HUDEP-2 (cell line): ENCODE measurements around the gene TGM6.
A peak's percentile ranks its signal among the peaks of the same experiment; 100 is the strongest.
"Not testable (repeated sequence)": the region's sequence is repeated elsewhere in the genome, so short reads cannot be mapped to it uniquely, and the experiment has no call there.

Experiments
- DNase-seq, 76 experiments: peaks; one replicate each; lab custom pipeline; 2025; ENCODE audit not compliant: unreplicated experiment in 76 of 76; lab: John Stamatoyannopoulos, UW

TGM6 gene

DNA sequence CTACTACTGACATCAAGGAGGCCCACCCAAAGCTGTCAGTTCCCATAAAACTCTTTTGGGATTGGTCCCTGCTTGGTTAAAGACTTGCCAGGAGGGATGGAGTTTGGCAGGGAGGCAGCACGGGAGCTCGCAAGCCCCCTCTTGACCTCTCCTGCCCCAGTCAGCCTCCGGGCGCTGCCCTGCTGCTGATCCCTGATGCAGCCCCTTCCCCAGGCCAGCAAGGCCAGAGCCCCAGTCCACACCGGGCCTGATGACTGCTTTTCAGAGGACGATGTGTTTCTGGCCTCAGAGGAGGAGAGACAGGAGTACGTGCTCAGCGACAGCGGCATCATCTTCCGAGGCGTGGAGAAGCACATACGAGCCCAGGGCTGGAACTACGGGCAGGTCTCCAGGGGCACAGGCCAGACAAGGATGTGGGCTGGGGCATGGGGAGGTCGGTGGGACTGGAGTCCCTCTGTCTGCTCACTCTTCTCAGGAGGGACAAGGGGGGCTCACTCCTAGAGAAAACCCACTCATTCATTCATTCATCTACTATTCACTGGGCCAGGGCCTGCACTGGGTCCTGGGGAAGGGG lies 15.6 kb downstream of the TGM6 start:
- DNase-seq, result no peak

- DNase-seq, result no peak
These were observed 16.4 kb downstream of the TGM6 start for GRCh38 chr20:2397091-2397490.

- DNase-seq, result no peak
These were observed 17.0 kb downstream of the TGM6 start for GRCh38 chr20:2397595-2398145.

GRCh38 chr20:2398449-2398848 lies 17.7 kb downstream of the TGM6 start:
- DNase-seq, result no peak

DNA sequence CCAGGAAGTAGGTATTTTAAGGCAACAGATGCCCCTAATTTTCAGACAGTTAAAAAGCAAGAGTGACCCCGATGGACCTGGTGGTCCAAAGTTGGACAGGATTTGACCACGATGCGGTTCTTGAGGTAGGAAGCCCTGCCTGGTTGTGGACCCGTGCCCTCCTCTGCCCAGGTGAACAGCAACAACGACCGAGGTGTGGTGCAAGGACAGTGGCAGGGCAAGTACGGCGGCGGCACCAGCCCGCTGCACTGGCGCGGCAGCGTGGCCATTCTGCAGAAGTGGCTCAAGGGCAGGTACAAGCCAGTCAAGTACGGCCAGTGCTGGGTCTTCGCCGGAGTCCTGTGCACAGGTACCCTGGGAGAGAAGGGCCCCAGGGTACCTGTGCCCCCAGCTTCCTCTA lies 18.7 kb downstream of the TGM6 start:
- no peak for DNase-seq

DNA sequence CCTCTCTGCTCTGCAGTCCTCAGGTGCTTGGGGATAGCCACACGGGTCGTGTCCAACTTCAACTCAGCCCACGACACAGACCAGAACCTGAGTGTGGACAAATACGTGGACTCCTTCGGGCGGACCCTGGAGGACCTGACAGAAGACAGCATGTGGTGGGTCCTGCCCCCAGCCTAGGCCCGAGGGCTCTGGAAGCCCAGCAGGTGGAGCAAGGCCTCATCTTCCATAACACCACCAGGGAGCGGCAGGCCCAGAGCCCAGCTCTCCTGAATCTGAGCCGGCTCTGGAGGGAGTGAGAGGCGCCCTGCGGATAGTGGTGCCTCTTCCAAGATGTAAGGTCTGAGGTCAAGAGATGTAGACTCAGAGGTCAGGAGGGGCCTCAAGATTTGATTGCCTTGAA lies 19.6 kb downstream of the TGM6 start:
- peak in 1 of 76 experiments; percentile 1 for DNase-seq

DNA sequence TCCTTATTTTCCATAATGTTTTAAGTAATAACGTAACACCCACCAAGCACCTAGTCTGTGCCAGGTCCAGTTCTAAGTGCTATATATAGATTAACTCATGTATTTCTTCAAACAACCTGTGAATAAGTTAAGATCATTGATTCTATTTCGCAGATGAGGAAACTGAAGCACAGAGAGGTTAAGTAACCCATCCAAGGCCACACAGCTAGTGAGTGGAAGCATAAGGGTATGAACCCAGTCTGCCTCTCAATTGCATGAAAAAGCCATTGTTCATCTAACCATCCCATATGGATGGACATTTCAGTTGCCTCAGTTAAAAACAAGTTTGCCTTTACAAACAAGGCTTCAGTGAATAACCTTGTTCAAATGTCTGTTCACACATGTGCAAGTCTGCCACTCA lies 20.8 kb downstream of the TGM6 start:
- DNase-seq, result no peak

GRCh38 chr20:2402271-2402980 lies 21.7 kb downstream of the TGM6 start:
- DNase-seq, result peak in 3 of 76 experiments; percentile 6 to 14 (median 7)

DNA sequence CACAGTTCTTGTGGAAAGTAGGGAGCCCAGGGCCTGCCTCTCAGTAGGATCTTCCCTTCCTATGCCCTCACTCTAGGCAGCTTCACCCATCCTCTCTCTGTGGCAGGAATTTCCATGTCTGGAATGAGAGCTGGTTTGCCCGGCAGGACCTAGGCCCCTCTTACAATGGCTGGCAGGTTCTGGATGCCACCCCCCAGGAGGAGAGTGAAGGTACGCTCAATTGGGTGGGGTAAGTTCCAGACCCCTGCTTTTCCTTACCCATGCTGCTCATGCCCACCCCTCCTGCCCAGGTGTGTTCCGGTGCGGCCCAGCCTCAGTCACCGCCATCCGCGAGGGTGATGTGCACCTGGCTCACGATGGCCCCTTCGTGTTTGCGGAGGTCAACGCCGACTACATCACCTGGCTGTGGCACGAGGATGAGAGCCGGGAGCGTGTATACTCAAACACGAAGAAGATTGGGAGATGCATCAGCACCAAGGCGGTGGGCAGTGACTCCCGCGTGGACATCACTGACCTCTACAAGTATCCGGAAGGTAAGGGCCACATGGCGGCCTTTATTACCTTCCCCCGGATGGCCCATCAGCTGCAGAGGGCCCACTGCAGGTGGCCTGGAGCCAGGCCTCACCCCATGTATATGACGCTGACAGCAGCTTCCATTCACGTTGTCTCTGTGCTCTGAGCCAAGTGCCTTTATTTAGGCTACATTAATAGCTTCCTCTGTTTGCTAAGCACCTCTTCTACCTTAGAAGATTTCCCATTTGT lies 22.8 kb downstream of the TGM6 start:
- DNase-seq, result no peak

DNA sequence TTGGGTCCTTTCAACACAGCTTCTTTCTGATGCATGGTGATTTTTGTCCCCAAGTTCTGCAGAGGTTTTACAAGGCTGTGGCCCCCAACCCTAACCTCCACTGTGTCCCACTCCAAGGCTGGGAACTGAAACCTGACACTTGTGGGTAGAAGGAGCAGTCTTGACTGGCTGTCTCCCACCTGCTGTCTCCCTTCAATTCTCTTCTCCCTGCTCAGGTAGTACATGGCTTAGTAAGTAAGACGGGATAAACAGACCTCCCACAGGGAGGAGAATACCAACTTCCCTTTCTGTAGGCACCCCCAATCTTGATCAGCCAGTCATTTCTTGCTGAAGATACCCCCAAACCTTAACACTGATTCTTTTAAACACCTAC lies 25.0 kb downstream of the TGM6 start:
- no peak for DNase-seq

DNA sequence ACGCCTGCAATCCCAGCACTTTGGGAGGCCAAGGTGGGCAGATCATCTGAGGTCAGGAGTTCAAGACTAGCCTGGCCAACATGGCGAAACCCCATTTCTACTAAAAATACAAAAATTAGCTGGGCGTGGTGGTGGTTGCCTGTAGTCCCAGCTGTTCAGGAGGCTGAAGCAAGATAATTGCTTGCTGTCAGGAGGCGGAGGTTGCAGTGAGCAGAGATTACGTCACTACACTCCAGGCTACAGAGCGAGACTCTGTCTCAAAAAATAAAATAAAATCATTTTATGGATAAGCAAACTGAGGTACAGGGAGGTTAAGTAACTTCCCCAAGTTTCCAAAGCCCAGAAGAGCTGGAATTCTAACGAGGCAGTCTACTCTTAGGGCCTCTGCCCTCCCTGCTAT lies 26.7 kb downstream of the TGM6 start:
- not testable (repeated sequence) for DNase-seq

DNA sequence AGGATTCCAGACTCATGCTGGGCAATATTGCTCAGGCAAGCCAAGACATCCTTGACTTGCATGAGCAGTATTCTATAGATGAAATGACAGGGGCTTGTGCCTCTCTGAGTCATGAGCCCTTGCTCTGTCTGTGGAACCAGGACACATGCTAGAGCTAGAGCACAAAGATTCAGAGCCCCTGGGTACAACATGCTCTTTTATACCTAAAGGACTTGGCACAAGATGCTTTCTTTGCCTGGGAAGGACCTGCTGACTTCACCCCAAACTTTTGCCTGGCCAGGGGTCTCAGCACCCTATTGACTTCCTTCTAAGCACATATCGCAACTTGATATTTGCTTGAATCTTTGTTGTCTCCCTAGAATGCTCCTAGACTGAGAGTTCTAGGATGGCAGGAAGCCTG lies 27.4 kb downstream of the TGM6 start:
- no peak for DNase-seq

DNA sequence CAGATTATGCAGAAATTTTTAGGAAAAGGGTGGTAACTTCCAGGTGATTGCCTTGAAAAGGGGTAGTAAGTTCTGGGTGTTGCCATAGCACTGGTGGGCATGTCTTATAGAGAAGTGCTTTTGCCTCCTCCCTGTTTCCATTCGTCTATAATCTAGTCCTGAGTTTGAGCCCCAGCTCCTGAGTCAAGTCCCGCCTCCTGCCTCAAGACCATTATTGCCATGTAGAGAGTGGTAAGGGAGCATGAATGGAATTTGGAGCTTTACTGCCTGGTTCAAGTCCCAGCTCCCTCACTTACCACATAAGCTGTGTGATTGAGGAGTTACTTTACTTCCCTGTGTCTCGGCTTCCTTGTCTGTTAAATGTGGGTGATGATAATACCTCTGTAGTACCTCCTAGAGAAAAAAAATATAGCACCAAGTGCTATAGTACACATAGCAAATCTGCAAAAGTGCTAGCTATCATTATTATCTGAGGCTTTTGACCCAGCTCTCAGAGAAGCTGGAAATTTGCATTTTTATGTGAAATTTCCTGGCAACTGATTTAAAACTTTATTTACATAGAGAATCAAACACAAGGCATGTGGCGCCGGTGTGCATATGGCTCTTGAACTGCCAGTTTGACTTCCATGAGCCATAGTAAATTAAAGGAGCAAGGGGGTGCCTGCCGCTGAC lies 36.0 kb downstream of the TGM6 start:
- no peak for DNase-seq

DNA sequence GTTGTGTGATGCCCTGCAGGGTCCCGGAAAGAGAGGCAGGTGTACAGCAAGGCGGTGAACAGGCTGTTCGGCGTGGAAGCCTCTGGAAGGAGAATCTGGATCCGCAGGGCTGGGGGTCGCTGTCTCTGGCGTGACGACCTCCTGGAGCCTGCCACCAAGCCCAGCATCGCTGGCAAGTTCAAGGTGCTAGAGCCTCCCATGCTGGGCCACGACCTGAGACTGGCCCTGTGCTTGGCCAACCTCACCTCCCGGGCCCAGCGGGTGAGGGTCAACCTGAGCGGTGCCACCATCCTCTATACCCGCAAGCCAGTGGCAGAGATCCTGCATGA lies 36.5 kb downstream of the TGM6 start:
- DNase-seq, result no peak

- no peak for DNase-seq
These were observed 37.7 kb downstream of the TGM6 start for GRCh38 chr20:2418388-2418787.

GRCh38 chr20:2420510-2420909 lies 39.8 kb downstream of the TGM6 start:
- DNase-seq, result no peak

GRCh38 chr20:2421247-2421646 lies 40.5 kb downstream of the TGM6 start:
- no peak for DNase-seq

- DNase-seq, result no peak
These were observed 48.4 kb downstream of the TGM6 start for GRCh38 chr20:2429051-2429450.

DNA sequence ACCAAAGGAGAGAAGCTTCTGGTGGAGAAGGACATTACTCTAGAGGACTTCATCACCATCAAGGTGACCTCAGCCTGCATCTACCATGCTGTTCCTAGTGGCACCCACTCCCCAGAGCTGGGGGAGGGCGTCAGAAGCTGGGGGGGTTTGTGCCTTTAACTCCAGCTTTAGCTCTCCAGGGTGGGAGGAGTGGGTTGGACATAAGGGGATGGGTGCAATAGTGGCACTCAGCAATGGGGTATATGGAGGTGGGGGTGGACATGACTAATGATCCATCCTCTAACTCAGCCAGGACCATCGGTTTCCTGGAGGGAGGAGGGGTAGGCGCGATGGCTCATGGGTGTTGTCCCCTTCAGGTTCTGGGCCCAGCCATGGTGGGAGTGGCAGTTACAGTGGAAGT lies 49.8 kb downstream of the TGM6 start:
- no peak for DNase-seq

GRCh38 chr20:2431185-2431584 lies 50.5 kb downstream of the TGM6 start:
- DNase-seq, result no peak

DNA sequence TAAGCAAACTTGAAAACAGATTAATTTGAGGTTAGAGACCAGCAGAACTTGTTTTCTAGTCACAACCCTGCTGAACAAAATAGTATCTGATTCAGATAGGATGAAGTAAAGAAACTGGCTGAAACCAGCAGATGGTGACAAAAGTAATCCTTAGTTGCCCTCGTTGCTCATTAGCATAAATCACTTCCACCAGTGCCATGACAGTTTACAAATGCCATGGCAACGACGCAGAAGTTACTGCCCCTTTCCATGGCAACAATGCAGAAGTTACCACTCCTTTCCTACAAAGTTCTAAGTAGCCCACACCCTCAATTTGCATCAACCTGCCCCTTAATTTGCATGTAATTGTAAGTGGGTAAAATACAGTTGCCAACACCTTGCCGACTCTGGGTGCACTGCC lies 66.1 kb downstream of the TGM6 start:
- DNase-seq, result no peak
